ENCODE results near the gene BANP.
"Not testable (repeated sequence)": the region's sequence is repeated elsewhere in the genome, so short reads cannot be mapped to it uniquely, and the experiment has no call there.

Gene BANP

DNA sequence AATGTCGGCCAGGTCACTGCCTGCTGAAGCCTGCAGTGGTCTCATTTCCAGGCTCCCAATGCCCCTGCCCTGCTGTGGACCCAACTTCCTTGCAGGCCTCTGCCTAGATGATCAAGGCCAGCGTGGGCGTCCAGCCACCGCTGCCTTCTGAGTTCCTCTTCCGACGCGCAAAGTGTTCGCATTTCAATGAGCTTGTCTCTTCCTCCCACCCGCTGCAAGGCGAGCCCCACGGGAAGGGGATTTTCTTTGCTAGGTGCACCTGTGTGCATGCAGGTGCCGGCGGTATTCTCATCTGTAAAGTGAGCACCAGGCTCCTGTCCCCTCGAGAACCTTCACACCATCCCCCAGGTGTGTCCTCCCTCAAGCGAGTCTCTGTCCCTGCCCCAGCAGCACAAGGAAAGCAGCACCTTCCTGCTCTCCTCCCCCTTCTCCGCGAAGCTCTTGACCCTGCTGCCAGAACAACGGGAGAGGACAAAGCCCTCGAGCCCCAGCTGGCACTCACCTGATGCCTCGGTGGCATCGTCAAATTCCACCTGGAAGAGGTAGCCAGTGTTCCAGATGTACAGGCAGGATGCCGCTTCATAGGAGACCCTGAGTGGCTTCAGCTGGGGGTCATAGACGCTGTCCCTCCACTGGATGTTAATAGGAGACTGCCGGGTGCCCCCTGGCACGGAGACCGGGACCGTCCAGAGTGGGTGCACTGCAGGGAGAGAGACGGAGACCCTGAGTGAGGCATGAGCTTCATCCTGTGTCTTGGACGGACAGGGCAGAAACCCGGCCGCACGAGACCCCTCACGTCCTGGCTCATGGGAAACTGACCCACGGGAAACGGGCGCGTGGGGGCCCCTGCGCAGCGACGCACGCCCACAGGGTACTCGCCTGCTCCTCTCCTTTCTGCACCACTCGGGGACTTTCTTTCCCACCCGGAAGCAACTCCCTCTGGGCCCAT lies 24.7 kb upstream of the BANP start:
- peak; percentile 19 for DNase-seq

DNA sequence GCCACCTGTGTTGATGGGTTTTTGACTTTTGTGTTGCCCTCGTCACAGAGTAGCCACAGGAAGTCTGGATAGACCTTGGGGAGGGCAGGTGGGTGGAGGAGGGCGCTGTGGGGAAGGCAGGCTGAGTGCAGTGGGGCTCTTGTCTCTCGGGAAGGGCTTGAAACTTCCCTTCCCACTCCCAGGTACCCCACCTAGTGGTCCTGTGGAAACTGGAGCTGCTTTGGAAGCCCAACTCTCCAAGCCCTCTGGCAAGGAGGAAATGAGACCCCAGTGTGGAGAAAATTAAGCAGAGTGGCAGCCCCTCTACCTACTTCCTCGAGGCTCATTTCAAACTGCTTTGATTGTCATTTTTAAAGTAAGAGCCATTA lies 24.1 kb upstream of the BANP start:
- DNase-seq, result no peak

DNA sequence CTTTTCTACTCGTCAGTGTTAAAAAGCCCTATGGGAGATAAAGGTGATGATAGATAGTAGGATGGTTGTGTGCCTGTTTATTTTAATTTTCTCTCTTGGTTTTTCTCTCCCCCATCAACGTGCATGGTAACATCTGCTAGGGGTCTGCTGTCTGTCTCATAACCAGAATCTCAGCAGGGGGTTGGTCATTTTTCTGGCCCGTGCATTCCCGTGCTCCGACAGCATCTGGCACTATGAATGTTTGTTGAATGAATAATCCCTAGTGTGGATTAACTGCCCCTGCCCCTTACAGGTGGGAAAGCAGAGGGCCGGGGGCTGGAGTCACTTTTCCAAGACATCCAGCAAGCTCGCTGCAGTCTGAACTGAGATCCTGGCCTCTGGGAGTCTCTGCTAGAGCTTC lies 21.2 kb upstream of the BANP start:
- no peak for DNase-seq

DNA sequence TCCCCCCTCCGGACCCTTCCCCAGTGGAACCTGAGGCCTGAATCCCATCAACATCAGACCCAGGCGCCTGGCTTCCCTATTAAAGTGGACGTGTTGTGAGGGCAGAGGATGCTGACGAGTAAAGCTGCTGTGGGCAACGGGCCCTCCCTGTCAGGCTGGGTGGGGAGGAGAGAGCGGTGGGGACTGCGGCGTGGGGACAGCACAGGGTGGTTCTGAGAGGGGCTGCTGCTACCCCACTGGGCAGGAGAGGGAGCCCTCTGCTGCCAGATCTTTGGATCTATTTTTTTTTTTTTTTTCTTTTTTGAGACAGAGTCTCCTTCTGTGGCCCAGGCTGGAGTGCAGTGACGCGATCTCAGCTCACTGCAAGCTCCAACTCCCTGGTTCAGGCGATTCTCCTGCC lies 20.8 kb upstream of the BANP start:
- DNase-seq, result no peak

DNA sequence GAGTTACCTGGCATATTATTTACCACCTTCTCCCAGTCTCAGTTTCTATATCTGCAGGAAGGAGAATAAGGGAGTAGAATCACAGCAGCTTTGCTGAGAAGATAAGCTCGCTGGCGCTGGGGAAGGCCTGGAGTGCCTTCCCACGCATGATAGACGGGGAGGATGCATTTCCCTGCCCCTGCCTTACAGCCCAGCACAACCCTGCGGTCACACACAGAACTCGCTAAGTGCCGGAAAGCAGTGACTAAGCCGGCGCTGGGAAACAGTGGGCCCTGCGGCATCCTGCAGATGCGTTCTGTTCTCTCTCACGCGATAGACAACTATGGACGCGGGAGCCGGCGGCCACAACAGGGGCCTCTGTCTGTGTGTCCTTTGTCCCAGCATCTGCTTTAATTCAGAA lies 19.7 kb upstream of the BANP start:
- no peak for DNase-seq

DNA sequence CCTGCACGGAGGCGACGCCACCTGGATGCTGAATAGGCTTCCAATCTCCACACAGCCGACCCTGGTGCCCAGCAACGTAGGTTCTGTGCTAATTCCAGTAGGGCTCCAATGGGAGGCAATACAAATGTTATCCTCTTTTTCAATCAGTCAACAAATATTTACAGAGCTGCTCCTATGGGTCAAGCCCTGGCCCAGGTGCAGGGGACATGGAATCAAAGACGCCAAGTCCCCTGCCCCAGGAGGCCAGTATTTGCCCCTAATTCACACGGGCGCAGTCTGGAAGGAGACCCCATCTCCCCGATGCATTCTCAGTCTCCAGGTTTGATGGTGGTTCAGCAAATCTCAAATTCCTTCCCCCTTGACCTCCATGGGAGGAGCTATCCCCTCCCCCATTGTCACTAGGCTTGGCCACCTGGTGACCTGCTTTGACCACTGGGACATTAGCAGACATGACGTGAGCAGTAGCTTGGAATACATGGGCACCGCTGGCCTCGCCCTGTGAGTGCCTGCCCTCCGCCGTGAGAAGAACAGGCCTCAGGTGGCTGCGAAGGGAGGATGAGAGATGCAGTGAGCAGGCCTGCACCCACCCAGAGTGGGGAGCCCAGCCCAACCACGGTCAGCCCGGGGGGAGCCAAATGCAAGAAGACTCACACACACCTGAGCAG lies 18.6 kb upstream of the BANP start:
- not testable (repeated sequence) for DNase-seq

DNA sequence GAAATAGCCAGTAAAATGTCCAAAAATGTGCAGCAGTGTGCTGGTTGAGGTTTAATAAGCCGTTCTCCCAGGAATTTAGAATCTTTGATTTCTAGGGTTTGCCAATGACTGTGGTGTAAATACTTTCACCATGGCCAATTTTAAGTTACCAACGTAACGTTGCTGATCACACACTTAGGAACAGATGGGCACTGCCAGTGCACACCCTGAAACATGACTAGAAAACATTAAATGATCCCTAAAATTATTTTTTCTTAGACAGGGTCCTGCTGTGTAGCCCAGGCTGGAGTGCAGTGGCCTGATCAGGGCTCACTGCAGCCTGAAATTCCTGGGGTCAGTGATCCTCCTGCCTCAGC lies 18.1 kb upstream of the BANP start:
- DNase-seq, result no peak

DNA sequence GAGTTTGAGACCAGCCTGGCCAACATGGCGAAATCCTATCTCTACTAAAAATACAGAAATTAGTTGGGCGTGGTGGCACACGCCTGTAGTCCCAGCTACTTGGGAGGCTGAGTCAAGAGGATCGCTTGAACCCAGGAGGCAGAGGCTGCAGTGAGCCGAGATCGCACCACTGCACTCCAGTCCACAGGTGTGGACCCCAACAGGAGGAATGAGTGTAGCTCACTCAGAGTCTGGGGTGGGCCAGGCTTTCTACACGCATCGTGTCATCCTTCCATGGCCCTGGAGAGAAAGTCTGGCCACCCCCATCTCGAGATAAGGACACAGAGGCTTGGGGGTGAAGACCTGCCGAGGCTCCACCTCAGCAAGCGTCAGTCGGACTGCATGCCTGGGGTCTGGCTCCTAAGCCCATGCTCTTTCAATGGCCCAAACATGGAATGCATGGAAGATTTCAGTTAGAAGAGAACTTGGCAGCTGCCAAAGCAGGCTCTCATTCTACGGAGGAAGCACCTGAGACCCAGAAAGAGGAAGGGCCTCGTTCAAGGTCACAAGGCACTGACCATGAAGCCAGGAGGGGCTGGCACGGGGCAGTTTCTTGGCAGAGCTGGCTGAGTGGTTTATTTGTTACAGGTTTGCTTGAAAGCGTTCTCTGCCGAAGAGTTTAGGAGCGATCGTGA lies 16.3 kb upstream of the BANP start:
- not testable (repeated sequence) for DNase-seq

DNA sequence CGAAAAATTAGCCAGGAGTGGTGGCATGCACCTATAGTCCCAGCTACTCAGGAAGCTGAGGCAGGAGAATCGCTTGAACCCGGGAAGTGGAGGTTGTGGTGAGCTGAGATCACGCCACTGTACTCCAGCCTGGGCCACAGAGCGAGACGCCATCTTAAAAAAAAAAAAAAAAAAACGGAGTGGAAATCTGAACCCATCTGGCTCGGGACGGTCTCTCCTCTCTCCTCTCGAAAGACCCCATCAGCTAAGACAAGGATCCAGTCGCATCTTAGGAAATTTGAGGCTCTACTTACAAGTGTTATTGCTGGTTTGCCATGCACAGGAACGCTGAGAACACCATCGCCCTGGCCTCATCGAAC lies 15.2 kb upstream of the BANP start:
- DNase-seq, result not testable (repeated sequence)

DNA sequence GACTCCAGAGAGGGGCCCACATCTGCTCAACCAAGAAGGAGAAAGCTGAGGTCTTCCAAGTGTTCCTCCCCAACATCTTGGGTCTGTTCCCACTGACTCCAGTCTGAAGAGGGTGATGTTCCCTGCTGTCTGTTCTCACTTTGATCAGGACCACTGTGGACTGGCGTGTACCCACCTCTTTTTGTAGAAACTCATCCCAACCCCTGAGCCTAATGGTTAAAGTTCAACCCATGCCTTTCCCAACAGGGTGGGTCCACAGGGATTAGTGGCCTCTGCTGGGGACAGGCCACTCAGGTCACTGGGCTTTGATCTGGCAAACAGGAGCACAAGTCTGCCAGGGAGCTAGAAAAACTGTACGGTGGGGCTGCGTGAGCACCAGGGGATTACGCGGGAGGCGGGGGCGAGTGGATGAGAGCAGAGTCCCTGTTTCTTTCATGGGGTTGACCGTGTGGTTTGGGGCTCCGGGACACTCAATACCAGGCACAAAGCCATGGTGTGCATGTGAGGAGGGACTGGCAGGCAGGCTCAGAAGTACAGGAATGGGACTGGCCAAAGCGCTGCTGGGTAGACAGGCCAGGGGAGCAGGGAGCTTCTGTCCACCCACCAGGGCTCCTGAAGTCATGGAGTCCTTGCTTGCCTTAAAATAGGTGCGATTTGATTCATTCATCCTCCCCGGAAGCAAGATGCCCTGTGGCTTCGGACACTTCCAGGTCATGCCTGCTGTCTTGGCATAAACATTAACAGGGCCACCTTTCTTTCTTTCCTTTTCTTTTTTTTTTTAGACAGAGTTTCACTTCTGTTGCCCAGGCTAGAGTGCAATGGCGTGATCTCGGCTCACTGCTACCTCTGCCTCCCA lies 14.6 kb upstream of the BANP start, which contains the start of gene CA5A:
Gene CA5A (minus strand): TSS at position 155 of the 856 bp plus-strand sequence. CDS start 79 bp downstream, at position 76.
- DNase-seq, result no peak

DNA sequence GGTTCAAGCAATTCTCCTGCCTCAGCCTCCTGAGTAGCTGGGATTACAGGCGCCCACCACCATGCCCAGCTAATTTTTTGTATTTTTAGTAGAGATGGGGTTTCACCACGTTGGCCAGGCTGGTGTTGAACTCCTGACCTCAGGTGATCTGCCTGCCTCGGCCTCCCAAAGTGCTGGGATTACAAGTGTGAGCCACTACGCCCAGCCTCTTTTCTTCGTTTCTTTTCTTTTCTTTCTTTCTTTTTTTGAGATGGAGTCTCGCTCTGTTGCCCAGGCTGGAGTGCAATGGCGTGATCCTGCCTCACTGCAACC lies 14.0 kb upstream of the BANP start:
- not testable (repeated sequence) for DNase-seq

DNA sequence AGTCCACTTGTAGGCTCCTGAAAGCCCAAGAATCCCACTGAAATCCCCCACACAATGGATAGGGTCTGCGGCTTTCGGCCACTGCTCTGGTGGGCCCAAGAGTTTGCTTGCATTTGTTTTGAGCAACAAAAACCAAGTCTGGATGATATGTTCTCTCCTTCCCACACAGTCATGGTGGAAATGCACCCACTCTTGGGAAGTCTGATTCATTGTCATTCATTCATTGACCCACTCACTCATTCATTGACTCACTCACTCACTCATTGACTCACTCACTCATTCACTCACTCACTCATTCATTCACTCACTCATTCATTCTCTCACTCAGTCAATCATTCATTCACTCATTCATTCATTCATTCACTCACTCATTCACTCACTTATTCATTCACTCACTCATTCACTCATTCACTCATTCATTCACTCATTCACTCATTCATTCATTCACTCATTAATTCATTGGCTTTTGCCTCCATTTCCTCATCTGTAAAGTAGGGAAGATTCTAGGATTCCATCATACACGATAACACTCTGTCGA lies 12.8 kb upstream of the BANP start:
- no peak for DNase-seq

DNA sequence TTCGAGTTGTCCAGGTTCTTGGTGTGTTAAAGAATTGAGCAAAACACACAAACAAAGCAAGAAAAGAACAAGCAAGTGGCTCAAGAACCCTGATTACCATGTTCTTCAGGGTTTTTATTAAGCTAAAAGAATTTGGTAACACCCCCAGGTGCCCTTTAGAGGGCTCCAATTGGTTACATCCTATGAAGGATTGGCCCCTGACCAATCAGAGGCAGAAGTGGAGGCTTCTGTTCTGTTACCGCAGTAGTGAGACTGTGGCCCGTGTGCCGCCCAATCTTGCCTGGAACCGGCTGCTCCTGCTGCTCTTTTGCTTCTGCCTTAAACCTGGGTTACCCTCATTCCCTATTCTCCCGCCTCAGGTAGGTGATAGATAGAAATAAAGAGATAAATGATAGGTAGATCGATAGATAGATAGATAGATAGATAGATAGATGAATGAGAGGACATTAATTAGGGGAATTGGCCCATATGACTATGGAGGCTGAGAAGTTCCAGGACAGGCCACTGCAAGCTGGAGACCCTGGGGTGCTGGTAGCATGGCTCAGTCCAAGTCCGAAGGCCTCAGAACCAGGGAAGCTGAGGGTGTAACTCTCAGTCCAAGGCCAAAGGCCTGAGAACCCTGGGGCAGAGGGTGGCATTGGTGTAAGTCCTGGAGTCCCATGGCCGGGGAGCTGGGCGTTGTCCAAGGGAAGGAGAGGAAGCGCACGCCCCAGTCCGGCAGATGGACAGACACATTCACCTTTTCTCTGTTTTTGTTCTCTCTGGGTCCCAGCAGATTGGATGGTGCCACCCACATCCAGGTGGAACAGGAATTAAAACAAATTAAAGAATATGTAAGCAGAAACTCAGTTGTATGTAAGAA lies 11.4 kb upstream of the BANP start:
- no peak for DNase-seq

DNA sequence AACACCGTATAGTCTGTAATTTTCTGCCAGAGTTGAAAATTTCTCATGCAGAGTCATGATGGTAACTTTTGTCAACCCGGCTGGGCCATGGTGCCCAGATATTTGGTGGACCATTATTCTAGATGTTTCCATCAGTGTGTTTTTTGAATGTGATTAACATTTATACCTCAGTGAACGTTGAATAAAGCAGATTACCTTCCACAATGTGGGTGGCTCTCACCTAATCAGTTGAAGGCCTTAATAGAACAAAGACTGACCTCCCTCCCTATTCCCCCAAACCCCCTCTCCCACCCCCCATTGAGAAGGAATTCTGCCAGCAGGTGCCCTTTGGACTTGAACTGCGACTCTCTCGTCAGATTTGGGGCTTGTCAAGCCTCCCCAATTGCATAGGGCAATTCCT lies 8.6 kb upstream of the BANP start:
- DNase-seq, result no peak

DNA sequence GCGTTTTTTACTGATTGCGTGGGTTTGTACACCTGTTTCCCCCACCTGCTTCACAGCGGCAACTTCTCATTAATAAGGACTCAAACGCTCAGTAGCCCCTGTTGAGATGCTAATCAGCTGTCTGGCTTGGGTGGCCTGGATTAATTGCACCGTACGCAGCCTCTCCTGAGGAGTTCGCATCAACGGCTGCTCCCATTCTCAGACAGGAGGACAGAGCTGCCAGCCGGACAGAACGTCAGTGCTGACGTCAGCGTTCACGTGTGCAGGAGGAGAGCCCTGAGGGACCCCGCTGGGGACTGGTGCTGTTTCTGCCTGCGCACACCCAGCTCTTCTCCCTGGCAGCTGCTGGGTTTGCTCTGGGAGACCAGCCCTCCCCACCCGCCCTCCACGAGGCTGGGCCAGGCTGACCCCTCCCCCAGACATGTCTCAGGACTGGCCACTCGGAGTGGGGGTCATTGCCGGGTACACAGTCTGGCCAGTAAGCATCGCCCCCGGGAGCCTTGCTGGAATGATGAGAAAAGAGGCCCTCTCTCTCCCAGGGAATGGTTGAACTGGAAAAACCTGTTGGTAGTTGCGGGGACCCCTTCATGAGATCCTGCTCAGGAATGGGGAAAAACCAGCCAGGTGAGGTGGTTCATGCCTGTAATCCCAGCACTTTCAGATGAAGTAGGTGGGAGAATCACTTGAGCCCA lies 5.7 kb upstream of the BANP start:
- peak; percentile 69 for DNase-seq

DNA sequence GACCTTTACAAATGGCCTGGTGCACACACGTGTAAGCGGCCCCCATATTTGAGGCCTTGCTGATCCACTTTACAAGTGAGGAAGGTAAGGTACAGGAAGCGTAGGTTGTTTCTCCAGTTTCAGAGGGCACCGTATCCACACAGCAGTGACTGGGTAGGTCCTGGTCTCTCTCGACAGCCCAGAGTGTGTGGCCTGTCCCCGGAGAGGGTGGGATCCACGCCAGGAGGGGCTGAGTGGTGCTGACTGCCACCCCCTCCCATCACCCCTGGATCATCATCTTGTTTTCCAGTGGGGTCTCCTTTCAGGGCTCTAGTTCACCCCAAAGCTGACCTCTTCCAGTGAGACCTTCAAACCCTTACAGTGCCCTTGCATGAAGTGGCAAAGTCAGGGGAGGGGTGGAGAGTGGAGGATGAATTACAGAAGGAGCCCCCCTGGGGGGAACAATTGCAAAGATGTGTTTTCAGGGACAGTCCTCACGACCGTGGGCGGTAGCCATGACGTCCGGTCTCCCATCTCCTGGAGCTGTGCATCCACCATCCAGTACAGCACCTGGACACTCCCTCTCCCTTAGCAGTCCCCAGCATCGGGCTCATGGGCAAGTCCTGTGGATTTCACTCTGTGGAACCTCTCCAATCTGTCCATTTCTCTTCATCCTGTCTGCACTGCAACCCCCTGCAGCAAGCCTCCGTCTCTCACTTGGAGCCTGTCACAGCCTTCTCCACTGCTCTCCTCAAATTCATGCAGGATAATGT lies 4.5 kb upstream of the BANP start:
- no peak for DNase-seq

DNA sequence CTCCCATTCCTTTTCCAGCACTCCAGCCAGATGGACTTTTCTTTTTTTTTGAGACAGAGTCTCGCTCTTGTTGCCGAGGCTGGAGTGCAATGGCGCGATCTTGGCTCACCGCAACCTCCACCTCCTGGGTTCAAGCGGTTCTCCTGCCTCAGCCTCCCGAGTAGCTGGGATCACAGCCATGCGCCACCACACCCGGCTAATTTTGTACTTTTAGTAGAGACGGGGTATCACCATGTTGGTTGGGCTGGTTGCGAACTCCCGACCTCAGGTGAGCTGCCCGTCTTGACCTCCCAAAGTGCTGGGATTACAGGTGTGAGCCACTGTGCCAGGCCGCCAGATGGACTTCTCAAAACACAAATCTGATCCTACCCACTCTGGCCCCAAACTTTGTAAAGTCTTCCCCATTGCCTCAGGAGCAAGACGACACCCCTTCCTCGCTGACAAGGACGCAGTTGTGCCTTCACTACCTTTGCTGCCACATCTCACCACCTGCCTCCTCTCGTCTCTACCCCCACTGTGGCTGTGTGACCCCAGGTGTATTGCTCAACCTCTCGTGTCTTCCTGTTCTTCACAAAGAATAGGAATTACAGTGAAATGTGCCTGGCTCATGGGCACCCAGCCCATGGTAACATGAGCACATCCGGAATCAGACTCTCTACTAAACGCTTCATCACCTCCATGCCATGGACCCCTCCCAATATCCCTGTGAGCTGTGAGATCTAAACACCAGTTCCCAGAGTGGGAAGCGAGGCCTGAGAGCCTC lies 3.7 kb upstream of the BANP start:
- DNase-seq, result no peak

DNA sequence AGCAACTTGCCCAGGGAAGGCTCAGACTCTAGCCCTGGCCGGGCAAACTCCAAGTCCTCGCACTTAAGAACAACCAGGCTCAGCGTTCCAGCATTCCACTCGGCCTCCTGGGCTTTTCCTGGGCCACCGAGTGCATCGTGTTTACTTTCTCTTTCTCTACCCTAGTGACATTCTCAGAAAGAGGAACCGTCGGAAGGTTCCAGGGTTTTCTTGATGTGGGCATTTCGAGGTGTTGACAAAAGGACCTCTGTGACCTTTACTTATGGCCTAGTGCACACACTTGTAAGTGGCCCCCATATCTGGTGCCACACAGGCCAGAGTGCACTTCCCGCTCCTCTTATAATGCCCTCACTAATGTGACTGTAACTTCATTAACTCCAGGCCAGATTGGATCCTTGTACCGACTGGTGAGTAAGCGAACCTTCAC lies 3.1 kb upstream of the BANP start:
- DNase-seq, result no peak

DNA sequence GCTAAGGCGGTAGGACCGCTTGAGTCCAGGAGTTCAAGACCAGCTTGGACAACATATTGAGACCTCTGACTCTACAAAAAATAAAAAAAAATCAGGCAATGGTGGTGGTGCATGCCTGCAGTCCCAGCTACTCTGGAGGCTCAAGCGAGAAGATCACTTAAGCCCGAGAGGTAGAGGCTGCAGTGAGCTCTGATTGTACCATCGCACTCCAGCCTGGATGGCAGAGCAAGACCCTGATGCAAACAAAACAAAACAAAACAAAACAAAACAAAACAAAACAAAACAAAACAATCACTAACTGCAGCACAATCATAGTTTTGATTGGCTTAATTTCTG lies 2.5 kb upstream of the BANP start:
- DNase-seq, result no peak

Measured in NCI-H1105 treated with DMSO at 0.1 percent for 48 hours (cell line).